GM12891 (cell line): ENCODE data around the gene PNMA6A.

Source experiments
- POLR2A ChIP-seq: IDR thresholded peaks from 2 replicates; pipeline ENCODE4 v1.6.1; 2011; ENCODE audit warnings: low read depth, low read length, control low read depth
- TAF1 ChIP-seq: IDR thresholded peaks from 2 replicates; pipeline ENCODE4 v1.6.1; 2011; ENCODE audit warnings: low read depth, low read length, control low read depth

DNA sequence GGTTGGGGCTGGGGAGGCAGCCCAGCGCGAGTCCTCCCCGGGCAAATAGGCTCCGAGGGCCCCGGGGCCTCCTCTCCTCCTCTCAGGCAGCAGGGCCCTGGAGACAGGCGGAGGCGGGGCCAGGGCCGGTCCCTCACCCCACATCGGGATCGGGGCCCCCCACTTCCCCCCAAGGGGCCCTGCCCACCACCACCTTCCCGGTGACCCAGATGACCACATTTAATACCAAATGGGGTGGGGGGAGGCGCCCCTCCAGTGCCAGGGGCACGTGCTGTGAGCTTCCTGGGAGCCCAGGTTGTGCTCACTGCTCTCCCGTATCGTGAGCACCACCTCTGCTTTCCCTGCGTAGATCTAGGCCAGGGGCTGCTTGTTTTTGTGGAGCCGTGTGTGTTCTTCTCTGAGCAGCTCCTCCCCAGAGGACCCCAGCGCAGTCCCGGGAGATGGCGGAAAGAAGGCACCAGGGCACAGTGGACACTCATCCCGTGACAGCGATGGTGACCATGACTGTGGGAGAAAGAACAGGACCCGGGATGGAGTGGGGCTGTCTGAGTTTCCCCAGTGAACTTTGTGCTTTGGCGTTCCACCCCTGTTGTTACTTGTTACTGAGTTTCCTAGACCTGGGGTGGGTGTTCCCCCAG, 2.1 kb downstream of the PNMA6A start:
- TF ChIP-seq POLR2A: no peak
- TF ChIP-seq TAF1: no peak
